NCI-H526 (cell line): ENCODE measurements around the gene CD274.
"Not testable (repeated sequence)": the region's sequence is repeated elsewhere in the genome, so short reads cannot be mapped to it uniquely, and the experiment has no call there.

ENCODE experiments used
- DNase-seq, 2 experiments: peaks; one replicate each; lab custom pipeline; 2025; lab: John Stamatoyannopoulos, UW

CD274 gene

GRCh38 chr9:5466766-5467165, 16.4 kb downstream of the CD274 start:
- no peak for DNase-seq

GRCh38 chr9:5468850-5469249, 18.5 kb downstream of the CD274 start:
- DNase-seq: no peak

GRCh38 chr9:5470122-5470521, 19.8 kb downstream of the CD274 start:
- no peak for DNase-seq

- DNase-seq: no peak
These were observed 20.5 kb downstream of the CD274 start for GRCh38 chr9:5470816-5471215.

- not testable (repeated sequence) for DNase-seq
These were observed 25.3 kb downstream of the CD274 start for GRCh38 chr9:5475611-5476010.

GRCh38 chr9:5478206-5478605, 27.9 kb downstream of the CD274 start:
- no peak for DNase-seq

GRCh38 chr9:5479994-5480694, 29.8 kb downstream of the CD274 start:
- no peak for DNase-seq

- DNase-seq: no peak
These were observed 30.6 kb downstream of the CD274 start for GRCh38 chr9:5480919-5481318.

- no peak for DNase-seq
These were observed 31.1 kb downstream of the CD274 start for GRCh38 chr9:5481322-5482040.

- no peak for DNase-seq
These were observed 31.9 kb downstream of the CD274 start for GRCh38 chr9:5482194-5482593.

GRCh38 chr9:5483306-5483705, 33.0 kb downstream of the CD274 start:
- no peak for DNase-seq

GRCh38 chr9:5485378-5486085, 35.2 kb downstream of the CD274 start:
- no peak for DNase-seq

- DNase-seq: no peak
These were observed 36.6 kb downstream of the CD274 start for GRCh38 chr9:5486988-5487387.

- DNase-seq: no peak
These were observed 38.1 kb downstream of the CD274 start for GRCh38 chr9:5488221-5489008.

GRCh38 chr9:5489630-5490490, 39.5 kb downstream of the CD274 start:
- DNase-seq: no peak

- no peak for DNase-seq
These were observed 42.8 kb downstream of the CD274 start for GRCh38 chr9:5492965-5493678.

GRCh38 chr9:5493679-5494511, 43.6 kb downstream of the CD274 start:
- no peak for DNase-seq

- DNase-seq: not testable (repeated sequence)
These were observed 44.4 kb downstream of the CD274 start for GRCh38 chr9:5494765-5495164.

GRCh38 chr9:5499157-5499556, 48.8 kb downstream of the CD274 start:
- no peak for DNase-seq
